Retinal pigment epithelial cell (primary cell): Measurements from ENCODE around the gene RAB3A.

Experiments
- DNase-seq: peaks from one replicate; pipeline ENCODE4 v3.0.0-alpha.2; 2010; ENCODE audit warnings: low read depth
- H3K4me3 ChIP-seq: 2 replicates; pipeline ENCODE4 v1.5.1; 2011; ENCODE audit warnings: mild to moderate bottlenecking, low read length, control low read depth, moderate library complexity
- TF ChIP-seq, protein P1 (sequence below): conservative IDR thresholded peaks from 2 replicates; pipeline ENCODE4 v1.5.1; 2011; ENCODE audit warnings: low read depth, low read length, control low read depth, inconsistent platforms

Gene RAB3A

GRCh38 chr19:18185538-18185937 is 18.3 kb downstream of the RAB3A start:
- TF ChIP-seq, protein P1, sequence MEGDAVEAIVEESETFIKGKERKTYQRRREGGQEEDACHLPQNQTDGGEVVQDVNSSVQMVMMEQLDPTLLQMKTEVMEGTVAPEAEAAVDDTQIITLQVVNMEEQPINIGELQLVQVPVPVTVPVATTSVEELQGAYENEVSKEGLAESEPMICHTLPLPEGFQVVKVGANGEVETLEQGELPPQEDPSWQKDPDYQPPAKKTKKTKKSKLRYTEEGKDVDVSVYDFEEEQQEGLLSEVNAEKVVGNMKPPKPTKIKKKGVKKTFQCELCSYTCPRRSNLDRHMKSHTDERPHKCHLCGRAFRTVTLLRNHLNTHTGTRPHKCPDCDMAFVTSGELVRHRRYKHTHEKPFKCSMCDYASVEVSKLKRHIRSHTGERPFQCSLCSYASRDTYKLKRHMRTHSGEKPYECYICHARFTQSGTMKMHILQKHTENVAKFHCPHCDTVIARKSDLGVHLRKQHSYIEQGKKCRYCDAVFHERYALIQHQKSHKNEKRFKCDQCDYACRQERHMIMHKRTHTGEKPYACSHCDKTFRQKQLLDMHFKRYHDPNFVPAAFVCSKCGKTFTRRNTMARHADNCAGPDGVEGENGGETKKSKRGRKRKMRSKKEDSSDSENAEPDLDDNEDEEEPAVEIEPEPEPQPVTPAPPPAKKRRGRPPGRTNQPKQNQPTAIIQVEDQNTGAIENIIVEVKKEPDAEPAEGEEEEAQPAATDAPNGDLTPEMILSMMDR = no peak
- no peak overlapping the region for H3K4me3 ChIP-seq

GRCh38 chr19:18183529-18183928 is 20.3 kb downstream of the RAB3A start:
- H3K4me3 ChIP-seq = no peak overlapping the region
- no peak for DNase-seq

More at GRCh38 chr19:18185538-18185937, 18.3 kb downstream of the RAB3A start:
- DNase-seq = no peak

DNA sequence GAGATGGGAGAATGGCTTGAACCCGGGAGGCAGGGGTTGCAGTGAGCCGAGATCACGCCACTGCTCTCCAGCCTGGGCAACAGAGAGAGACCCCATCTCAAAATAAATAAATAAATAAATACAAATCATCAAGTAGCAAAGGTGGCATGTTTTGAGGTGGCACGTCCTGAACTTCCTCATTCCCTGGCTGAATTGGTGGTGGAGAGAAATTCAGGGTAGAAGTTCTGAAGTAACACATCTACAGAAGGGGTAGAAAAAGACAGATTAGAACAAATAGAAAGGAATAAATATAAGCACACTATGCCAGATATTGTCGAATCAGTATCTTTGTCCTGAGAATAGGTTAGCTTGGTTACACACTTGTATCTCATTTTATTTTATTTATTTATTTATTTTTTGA is 23.9 kb downstream of the RAB3A start:
- TF ChIP-seq, protein P1 = no peak
- no peak overlapping the region for H3K4me3 ChIP-seq
- DNase-seq = no peak

More at GRCh38 chr19:18183529-18183928, 20.3 kb downstream of the RAB3A start:
- TF ChIP-seq, protein P1 = no peak

DNA sequence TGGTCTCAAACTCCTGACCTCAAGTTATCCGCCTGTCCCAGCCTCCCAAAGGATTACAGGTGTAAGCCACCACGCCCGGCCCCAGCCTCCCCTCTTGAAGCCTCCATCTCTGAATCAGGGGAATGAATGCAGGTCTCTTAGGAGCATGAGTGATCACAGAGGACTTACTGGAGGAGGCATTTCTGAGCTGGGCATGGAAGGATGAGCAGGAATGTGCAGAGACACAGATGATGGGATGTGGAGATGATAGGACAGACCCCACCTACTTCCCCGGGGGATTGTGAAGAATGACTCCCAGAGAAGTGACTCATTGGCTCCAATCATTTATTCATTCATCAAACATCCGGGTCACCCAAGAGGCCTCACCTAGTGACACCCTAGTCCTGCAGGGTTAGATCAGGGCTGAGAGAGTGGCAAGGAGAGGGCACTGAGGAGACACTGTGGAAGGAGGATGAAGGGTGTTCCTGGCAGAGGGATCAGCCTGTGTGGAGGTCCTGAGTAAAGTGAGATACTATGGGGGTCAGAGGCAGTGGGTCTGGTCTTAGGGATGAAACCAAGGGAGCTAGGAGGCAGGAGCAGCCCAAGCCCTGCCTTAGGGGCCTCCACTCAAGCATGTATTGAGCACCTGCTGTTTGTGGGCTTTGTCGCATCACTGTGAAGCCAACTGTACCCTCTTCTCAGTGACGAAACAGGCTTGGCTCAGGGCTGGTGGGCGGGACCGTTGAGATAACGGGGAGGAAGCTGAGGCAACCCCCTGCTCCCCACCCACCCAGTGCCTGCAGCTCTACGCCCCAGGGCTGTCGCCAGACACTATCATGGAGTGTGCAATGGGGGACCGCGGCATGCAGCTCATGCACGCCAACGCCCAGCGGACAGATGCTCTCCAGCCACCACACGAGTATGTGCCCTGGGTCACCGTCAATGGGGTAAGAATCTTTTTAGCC is 27.2 kb downstream of the RAB3A start:
- TF ChIP-seq, protein P1 = no peak
- no peak for DNase-seq
- no peak overlapping the region for H3K4me3 ChIP-seq

DNA sequence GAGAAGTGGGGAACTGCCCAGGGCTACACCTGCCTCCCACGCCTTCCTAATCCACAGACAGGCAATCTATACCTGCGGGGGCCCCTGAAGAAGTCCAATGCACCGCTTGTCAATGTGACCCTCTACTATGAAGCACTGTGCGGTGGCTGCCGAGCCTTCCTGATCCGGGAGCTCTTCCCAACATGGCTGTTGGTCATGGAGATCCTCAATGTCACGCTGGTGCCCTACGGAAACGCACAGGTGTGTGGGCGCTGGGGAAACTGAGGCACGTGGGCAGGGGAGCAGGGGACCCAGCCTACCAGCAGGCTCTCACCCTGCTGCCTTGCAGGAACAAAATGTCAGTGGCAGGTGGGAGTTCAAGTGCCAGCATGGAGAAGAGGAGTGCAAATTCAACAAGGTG is 28.9 kb downstream of the RAB3A start:
- TF ChIP-seq, protein P1 = no peak
- H3K4me3 ChIP-seq = peak overlapping the region; percentile 1
- no peak for DNase-seq

DNA sequence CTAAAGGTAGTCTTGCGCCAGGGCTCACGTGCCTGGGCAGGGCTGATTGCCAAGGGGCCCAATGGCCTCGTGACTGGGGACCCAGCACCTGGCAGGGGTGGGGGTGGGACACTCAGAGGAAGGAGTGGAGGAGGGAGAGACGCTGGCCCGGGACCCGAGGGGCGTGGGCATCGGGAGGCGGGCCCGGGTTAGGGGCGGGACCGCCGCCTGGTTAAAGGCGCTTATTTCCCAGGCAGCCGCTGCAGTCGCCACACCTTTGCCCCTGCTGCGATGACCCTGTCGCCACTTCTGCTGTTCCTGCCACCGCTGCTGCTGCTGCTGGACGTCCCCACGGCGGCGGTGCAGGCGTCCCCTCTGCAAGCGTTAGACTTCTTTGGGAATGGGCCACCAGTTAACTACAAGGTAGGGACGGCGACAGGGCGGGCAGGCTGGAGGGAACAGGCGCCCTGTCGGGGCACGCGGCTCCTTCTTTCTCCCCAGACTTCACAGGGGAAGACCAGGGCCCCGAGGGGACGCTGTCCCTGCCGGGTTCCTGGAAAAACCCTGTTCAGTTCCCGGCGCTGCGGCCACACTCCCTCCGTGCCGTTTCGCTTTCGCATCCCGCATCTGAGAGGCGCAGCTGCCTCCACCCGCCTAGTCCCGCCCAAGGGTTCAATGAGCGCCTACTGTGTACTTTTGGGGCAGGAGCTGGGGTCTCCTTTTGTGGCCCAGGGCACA is 30.1 kb downstream of the RAB3A start, which contains the start of gene IFI30:
Gene IFI30, plus strand, starts transcription at position 242 of the 717 bp plus-strand sequence. Its CDS starts 29 bp downstream, at position 271.
- peak within 1 kb of the TSS; percentile 61 for H3K4me3 ChIP-seq
- no peak for DNase-seq
- TF ChIP-seq, protein P1 = no peak
